Activated naive CD4-positive, alpha-beta T cell treated with anti-CD3 and anti-CD28 coated beads, Interleukin-2, amount 50 U/mL, for 16 hours (primary cell): Measurements from ENCODE around the gene PHAF1.

Experiments used
- DNase-seq: peaks from one replicate; pipeline ENCODE4 v3.0.0-alpha.2; 2020

The PHAF1 gene

DNA sequence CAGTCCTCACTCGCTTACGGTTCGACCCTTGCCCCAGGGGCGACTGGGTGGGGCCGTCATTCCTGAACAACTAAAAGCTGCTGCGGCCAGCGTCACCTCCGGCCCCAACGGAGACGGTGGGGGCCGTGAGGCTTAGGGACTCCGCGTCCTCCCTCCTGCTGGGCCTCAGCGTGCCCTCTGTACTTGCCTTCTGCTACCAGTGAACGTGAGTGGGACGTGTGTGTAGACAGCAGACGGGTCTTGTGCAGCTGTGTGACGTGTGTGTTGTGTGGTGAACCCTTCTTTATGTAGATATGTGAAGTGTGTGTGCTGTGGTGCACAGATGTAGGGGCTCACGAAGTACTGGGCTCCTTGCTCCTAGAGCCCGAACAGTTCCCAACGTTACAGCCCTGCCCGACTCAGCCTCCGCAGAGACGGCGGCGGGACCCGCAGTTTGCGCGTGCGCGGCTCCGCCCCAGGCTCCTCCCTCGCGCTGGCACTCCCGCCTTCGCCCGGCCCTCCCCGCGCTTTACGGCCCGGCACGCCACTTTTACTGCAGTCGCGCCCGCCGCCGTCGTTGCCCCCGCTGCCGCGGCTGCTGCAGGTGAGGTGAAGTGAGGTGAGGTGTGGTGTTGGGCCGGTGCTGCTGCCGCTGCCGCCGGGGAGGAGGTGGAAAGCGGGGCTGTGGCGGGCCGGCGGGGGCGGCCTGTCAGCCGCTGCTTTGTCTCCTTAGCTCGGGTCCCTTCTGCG is at the start of gene PHAF1:
Gene PHAF1, plus strand, starts transcription at position 535 of the 729 bp plus-strand sequence. CDS start 235 bp downstream, outside the sequence.
- peak; percentile 96 for DNase-seq

DNA sequence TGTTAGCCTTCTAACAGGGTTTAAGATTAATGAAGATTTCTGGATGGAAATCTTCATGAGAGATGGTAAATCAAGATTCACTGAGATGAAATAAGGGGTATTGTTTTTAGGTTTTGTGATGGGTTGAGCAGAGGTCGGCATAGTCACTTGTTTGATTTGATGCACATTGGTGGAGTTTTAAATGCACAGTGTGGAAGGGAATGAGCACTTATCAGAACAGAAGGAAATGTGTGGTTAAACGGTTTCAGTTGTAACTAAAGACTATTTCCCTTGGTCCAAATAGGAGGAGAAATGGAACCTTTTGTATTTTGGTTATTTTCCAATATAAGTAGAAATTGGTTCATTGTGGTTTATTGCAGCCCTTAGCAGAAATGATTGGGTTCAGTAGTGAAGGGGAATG is 46.7 kb upstream of the PHAF1 start:
- no peak for DNase-seq

GRCh38 chr16:67068212-67068753 is 41.5 kb upstream of the PHAF1 start:
- DNase-seq: no peak

- DNase-seq: no peak
These were observed 38.2 kb upstream of the PHAF1 start for GRCh38 chr16:67071476-67072048.

- no peak for DNase-seq
These were observed 34.4 kb upstream of the PHAF1 start for GRCh38 chr16:67075331-67075730.

- no peak for DNase-seq
These were observed 31.9 kb upstream of the PHAF1 start for GRCh38 chr16:67077871-67078270.

- DNase-seq: no peak
These were observed 27.6 kb upstream of the PHAF1 start for GRCh38 chr16:67082100-67082499.

DNA sequence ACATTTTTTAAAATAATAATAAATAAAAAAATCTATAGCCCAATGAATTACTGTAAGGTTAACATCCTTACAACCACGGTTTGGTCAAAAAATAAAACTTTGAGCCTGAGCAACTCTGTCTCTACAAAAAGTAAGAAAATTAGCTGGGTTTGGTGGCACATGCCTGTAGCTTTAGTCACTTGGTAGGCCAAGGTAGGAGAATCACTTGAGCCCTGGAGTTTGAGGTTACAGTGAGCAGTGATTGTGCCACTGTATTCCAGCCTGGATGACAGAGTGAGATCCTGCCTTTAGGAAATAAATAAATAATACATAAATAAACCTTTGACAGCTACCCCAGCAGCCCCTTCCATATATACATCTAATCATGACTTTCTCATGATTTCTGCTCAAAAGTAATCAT is 26.9 kb upstream of the PHAF1 start:
- no peak for DNase-seq

DNA sequence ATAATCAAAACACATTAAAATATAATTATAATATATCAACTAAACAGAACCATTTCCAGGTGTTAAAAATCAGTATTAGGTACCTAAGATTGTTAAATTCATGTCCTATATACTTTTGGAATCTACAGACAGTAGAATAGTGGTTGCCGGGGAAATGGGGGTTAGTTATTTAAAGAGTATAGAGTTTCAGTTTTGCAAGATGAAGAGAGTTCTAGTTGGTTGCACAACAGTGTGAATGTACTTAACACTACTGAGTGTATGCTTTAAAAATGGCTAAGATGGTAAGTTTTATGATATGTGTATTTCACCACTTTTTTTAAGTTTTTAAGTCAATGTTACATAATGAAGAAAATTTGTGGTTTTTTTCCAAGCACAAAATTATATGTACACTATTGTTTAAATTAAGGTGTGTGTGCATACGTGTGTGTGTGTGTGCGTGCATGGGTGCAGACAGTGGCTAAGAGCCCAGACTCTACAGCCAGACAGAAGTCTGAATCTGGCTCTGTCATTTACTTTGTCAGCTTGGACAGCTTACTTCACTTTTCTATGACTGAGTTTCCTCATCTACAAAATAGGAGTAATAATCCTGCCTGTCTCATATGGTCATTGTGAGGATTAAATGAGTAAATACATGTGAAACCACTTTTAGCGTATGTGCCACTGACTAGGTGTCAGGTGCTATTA is 25.3 kb upstream of the PHAF1 start:
- no peak for DNase-seq

GRCh38 chr16:67086822-67087221 is 22.9 kb upstream of the PHAF1 start:
- DNase-seq: no peak

GRCh38 chr16:67087291-67087690 is 22.4 kb upstream of the PHAF1 start:
- no peak for DNase-seq

DNA sequence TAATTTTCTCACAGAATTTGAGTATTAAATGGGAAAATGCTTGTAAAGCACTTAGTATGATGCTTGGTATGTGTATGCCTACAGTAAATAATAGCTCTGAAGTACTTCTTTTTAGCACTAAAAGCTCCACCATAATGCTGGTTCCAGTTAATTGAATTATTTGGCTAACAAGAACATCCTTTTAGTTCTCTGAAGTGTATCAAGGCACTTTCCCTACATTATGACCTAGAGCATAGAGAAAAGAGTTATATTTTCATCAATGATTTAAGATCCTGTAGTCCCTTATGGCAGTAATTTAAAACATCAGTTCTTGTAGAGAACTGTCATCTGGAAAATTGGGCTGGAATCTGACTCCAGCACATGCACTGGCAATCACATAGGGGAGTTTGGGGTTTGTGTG is 21.9 kb upstream of the PHAF1 start:
- no peak for DNase-seq

GRCh38 chr16:67088551-67088950 is 21.2 kb upstream of the PHAF1 start:
- DNase-seq: no peak

- DNase-seq: no peak
These were observed 20.6 kb upstream of the PHAF1 start for GRCh38 chr16:67089101-67089500.

- no peak for DNase-seq
These were observed 17.7 kb upstream of the PHAF1 start for GRCh38 chr16:67091906-67092566.

DNA sequence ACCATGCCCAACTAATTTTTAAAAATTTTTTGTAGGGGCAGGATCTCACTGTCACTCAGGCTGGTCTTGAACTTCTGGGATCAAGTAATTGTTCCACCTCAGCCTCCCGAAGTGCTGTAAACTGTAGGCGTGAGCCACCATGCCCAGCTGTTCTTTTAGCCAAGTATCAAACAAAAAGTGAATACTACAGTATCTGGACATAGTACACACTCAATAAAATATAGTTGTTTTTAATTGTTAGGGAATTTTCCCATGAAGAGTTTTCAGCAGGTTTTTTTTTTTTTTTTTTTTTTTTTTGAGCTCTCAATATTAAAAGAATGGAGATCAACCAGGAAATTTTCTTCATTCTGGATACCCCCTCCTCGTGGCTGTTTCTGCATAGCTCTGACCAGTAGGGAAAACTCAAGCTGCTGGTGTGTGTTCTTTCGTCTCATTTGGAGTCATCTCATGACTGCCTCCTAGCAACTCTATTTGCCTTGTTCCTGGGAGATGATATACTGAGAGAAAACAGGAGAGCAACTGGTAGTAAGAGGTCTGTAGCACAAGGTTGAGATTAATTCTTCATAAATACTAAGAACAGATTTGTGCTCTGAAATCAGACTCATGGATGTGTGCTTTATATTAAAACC is 16.5 kb upstream of the PHAF1 start:
- DNase-seq: no peak

GRCh38 chr16:67098599-67098998 is 11.1 kb upstream of the PHAF1 start:
- DNase-seq: no peak

- DNase-seq: no peak
These were observed 9.0 kb upstream of the PHAF1 start for GRCh38 chr16:67100569-67101310.

- no peak for DNase-seq
These were observed 8.2 kb upstream of the PHAF1 start for GRCh38 chr16:67101311-67102082.

- DNase-seq: no peak
These were observed 5.7 kb upstream of the PHAF1 start for GRCh38 chr16:67104061-67104460.

- DNase-seq: no peak
These were observed 4.9 kb upstream of the PHAF1 start for GRCh38 chr16:67104845-67105244.
